ENCODE results near the gene FAM32A. TPM values are rescaled to one million over a fixed set of nuclear protein-coding genes. Genes with fewer than 3 reads are reported as not detected.

The FAM32A gene
- total and polyA plus RNA-seq, 4 donors = 46.1 to 89.5 (median 63.5) TPM

- ATAC-seq (ENCODE audit: low FRiP score) = no peak
- intact Hi-C loops (cut with DNase I) = no loop called here
- no peak overlapping the region for H3K27ac ChIP-seq (ENCODE audit: low read depth in 1 of 2, low read length in 2 of 2)
- H3K9me3 ChIP-seq (ENCODE audit: control insufficient read depth, low read length) = no peaks in the 10 kb centered on the region
- H3K27me3 ChIP-seq (ENCODE audit: control insufficient read depth in 1 of 2, insufficient read depth in 2 of 2, low read length in 1 of 2) = no peaks in the 10 kb centered on the region
- no peaks in the 10 kb centered on the region for H3K4me1 ChIP-seq (ENCODE audit: control insufficient read depth in 1 of 2, insufficient read depth in 2 of 2, low read length in 2 of 2)
- 69 to 100% methylated on average over 1 of the region's 1 CpG for WGBS, 2 donors
- no peaks in the 10 kb centered on the region for H3K36me3 ChIP-seq (ENCODE audit: control insufficient read depth in 1 of 2, insufficient read depth in 2 of 2, low read length in 1 of 2)
- DNase-seq = no peak
- H3K4me3 ChIP-seq (ENCODE audit: low read length in 2 of 2) = no peak overlapping the region
These were observed 41.0 kb upstream of the FAM32A start for GRCh38 chr19:16144216-16144581.

GRCh38 chr19:16146112-16146511 lies 39.1 kb upstream of the FAM32A start:
- Histone ChIP-seq H3K4me1 (ENCODE audit: control insufficient read depth in 1 of 2, insufficient read depth in 2 of 2, low read length in 2 of 2) (no peaks in the 10 kb centered on the region), H3K36me3 (ENCODE audit: control insufficient read depth in 1 of 2, insufficient read depth in 2 of 2, low read length in 1 of 2) (no peaks in the 10 kb centered on the region), H3K9me3 (ENCODE audit: control insufficient read depth, low read length) (no peaks in the 10 kb centered on the region), H3K27ac (ENCODE audit: low read depth in 1 of 2, low read length in 2 of 2) (no peak overlapping the region), H3K4me3 (ENCODE audit: low read length in 2 of 2) (no peak overlapping the region), H3K27me3 (ENCODE audit: control insufficient read depth in 1 of 2, insufficient read depth in 2 of 2, low read length in 1 of 2) (no peaks in the 10 kb centered on the region)
- 69 to 80% methylated on average over 5 of the region's 5 CpGs for WGBS, 2 donors
- intact Hi-C loops (cut with DNase I) = no loop called here
- DNase-seq (no peak), ATAC-seq (ENCODE audit: low FRiP score) (no peak)

GRCh38 chr19:16148443-16149229 lies 36.6 kb upstream of the FAM32A start:
- no peaks in the 10 kb centered on the region for H3K27me3 ChIP-seq (ENCODE audit: control insufficient read depth in 1 of 2, insufficient read depth in 2 of 2, low read length in 1 of 2)
- ATAC-seq (ENCODE audit: low FRiP score) (peak; percentile 33), DNase-seq (no peak)
- WGBS, 2 donors = 65 to 80% methylated on average over 8 of the region's 8 CpGs
- H3K36me3 ChIP-seq (ENCODE audit: control insufficient read depth in 1 of 2, insufficient read depth in 2 of 2, low read length in 1 of 2) = no peaks in the 10 kb centered on the region
- no peak overlapping the region for H3K27ac ChIP-seq (ENCODE audit: low read depth in 1 of 2, low read length in 2 of 2)
- H3K4me3 ChIP-seq (ENCODE audit: low read length in 2 of 2) = no peak overlapping the region
- intact Hi-C loops (cut with DNase I) = no loop called here
- no peaks in the 10 kb centered on the region for H3K4me1 ChIP-seq (ENCODE audit: control insufficient read depth in 1 of 2, insufficient read depth in 2 of 2, low read length in 2 of 2)
- no peaks in the 10 kb centered on the region for H3K9me3 ChIP-seq (ENCODE audit: control insufficient read depth, low read length)

GRCh38 chr19:16153582-16154336 lies 31.5 kb upstream of the FAM32A start:
- Histone ChIP-seq H3K9me3 (ENCODE audit: control insufficient read depth, low read length) (no peaks in the 10 kb centered on the region), H3K36me3 (ENCODE audit: control insufficient read depth in 1 of 2, insufficient read depth in 2 of 2, low read length in 1 of 2) (no peaks in the 10 kb centered on the region), H3K4me3 (ENCODE audit: low read length in 2 of 2) (no peak overlapping the region), H3K27me3 (ENCODE audit: control insufficient read depth in 1 of 2, insufficient read depth in 2 of 2, low read length in 1 of 2) (no peaks in the 10 kb centered on the region), H3K27ac (ENCODE audit: low read depth in 1 of 2, low read length in 2 of 2) (no peak overlapping the region), H3K4me1 (ENCODE audit: control insufficient read depth in 1 of 2, insufficient read depth in 2 of 2, low read length in 2 of 2) (no peaks in the 10 kb centered on the region)
- intact Hi-C loops (cut with DNase I) = no loop called here
- WGBS, 2 donors = 81 to 84% methylated on average over 11 of the region's 11 CpGs
- DNase-seq (no peak), ATAC-seq (ENCODE audit: low FRiP score) (no peak)

GRCh38 chr19:16154557-16154956 lies 30.7 kb upstream of the FAM32A start:
- Histone ChIP-seq H3K27ac (ENCODE audit: low read depth in 1 of 2, low read length in 2 of 2) (no peak overlapping the region), H3K27me3 (ENCODE audit: control insufficient read depth in 1 of 2, insufficient read depth in 2 of 2, low read length in 1 of 2) (no peaks in the 10 kb centered on the region), H3K4me3 (ENCODE audit: low read length in 2 of 2) (no peak overlapping the region), H3K4me1 (ENCODE audit: control insufficient read depth in 1 of 2, insufficient read depth in 2 of 2, low read length in 2 of 2) (no peaks in the 10 kb centered on the region), H3K36me3 (ENCODE audit: control insufficient read depth in 1 of 2, insufficient read depth in 2 of 2, low read length in 1 of 2) (no peaks in the 10 kb centered on the region), H3K9me3 (ENCODE audit: control insufficient read depth, low read length) (no peaks in the 10 kb centered on the region)
- intact Hi-C loops (cut with DNase I) = no loop called here
- 89 to 90% methylated on average over 8 of the region's 8 CpGs for WGBS, 2 donors
- DNase-seq (no peak), ATAC-seq (ENCODE audit: low FRiP score) (no peak)

- Histone ChIP-seq H3K27ac (ENCODE audit: low read depth in 1 of 2, low read length in 2 of 2) (no peak overlapping the region), H3K4me1 (ENCODE audit: control insufficient read depth in 1 of 2, insufficient read depth in 2 of 2, low read length in 2 of 2) (no peaks in the 10 kb centered on the region), H3K9me3 (ENCODE audit: control insufficient read depth, low read length) (no peaks in the 10 kb centered on the region), H3K36me3 (ENCODE audit: control insufficient read depth in 1 of 2, insufficient read depth in 2 of 2, low read length in 1 of 2) (no peaks in the 10 kb centered on the region), H3K27me3 (ENCODE audit: control insufficient read depth in 1 of 2, insufficient read depth in 2 of 2, low read length in 1 of 2) (no peaks in the 10 kb centered on the region), H3K4me3 (ENCODE audit: low read length in 2 of 2) (no peak overlapping the region)
- intact Hi-C loops (cut with DNase I) = no loop called here
- ATAC-seq (ENCODE audit: low FRiP score) = no peak
- no peak for DNase-seq
- WGBS, 2 donors = 78 to 84% methylated on average over 1 of the region's 1 CpG
These were observed 30.1 kb upstream of the FAM32A start for GRCh38 chr19:16155128-16155527.

- no peaks in the 10 kb centered on the region for H3K9me3 ChIP-seq (ENCODE audit: control insufficient read depth, low read length)
- no peak overlapping the region for H3K27ac ChIP-seq (ENCODE audit: low read depth in 1 of 2, low read length in 2 of 2)
- H3K27me3 ChIP-seq (ENCODE audit: control insufficient read depth in 1 of 2, insufficient read depth in 2 of 2, low read length in 1 of 2) = no peaks in the 10 kb centered on the region
- no peaks in the 10 kb centered on the region for H3K4me1 ChIP-seq (ENCODE audit: control insufficient read depth in 1 of 2, insufficient read depth in 2 of 2, low read length in 2 of 2)
- ATAC-seq (ENCODE audit: low FRiP score) = no peak
- DNase-seq = no peak
- no peaks in the 10 kb centered on the region for H3K36me3 ChIP-seq (ENCODE audit: control insufficient read depth in 1 of 2, insufficient read depth in 2 of 2, low read length in 1 of 2)
- 83 to 84% methylated on average over 6 of the region's 6 CpGs for WGBS, 2 donors
- intact Hi-C loops (cut with DNase I) = no loop called here
- H3K4me3 ChIP-seq (ENCODE audit: low read length in 2 of 2) = no peak overlapping the region
These were observed 28.3 kb upstream of the FAM32A start for GRCh38 chr19:16156904-16157303.

GRCh38 chr19:16157601-16158000 lies 27.6 kb upstream of the FAM32A start:
- DNase-seq = no peak
- intact Hi-C loops (cut with DNase I) = no loop called here
- no peak overlapping the region for H3K4me3 ChIP-seq (ENCODE audit: low read length in 2 of 2)
- ATAC-seq (ENCODE audit: low FRiP score) = no peak
- no peaks in the 10 kb centered on the region for H3K4me1 ChIP-seq (ENCODE audit: control insufficient read depth in 1 of 2, insufficient read depth in 2 of 2, low read length in 2 of 2)
- WGBS, 2 donors = 71 to 77% methylated on average over 10 of the region's 10 CpGs
- H3K27me3 ChIP-seq (ENCODE audit: control insufficient read depth in 1 of 2, insufficient read depth in 2 of 2, low read length in 1 of 2) = no peaks in the 10 kb centered on the region
- no peak overlapping the region for H3K27ac ChIP-seq (ENCODE audit: low read depth in 1 of 2, low read length in 2 of 2)
- no peaks in the 10 kb centered on the region for H3K9me3 ChIP-seq (ENCODE audit: control insufficient read depth, low read length)
- no peaks in the 10 kb centered on the region for H3K36me3 ChIP-seq (ENCODE audit: control insufficient read depth in 1 of 2, insufficient read depth in 2 of 2, low read length in 1 of 2)

- Histone ChIP-seq H3K27ac (ENCODE audit: low read depth in 1 of 2, low read length in 2 of 2) (no peak overlapping the region), H3K4me3 (ENCODE audit: low read length in 2 of 2) (no peak overlapping the region), H3K36me3 (ENCODE audit: control insufficient read depth in 1 of 2, insufficient read depth in 2 of 2, low read length in 1 of 2) (no peaks in the 10 kb centered on the region), H3K4me1 (ENCODE audit: control insufficient read depth in 1 of 2, insufficient read depth in 2 of 2, low read length in 2 of 2) (no peaks in the 10 kb centered on the region), H3K9me3 (ENCODE audit: control insufficient read depth, low read length) (no peaks in the 10 kb centered on the region), H3K27me3 (ENCODE audit: control insufficient read depth in 1 of 2, insufficient read depth in 2 of 2, low read length in 1 of 2) (no peaks in the 10 kb centered on the region)
- DNase-seq (no peak), ATAC-seq (ENCODE audit: low FRiP score) (no peak)
- 75 to 87% methylated on average over 5 of the region's 5 CpGs for WGBS, 2 donors
- intact Hi-C loops (cut with DNase I) = loop anchor here in 1 of 2 donors (5.0 kb wide), 1 partner anchor 567 kb away; no protein-coding TSS in a partner anchor
These were observed 25.6 kb upstream of the FAM32A start for GRCh38 chr19:16159655-16160054.

Measured in aorta (tissue), 5 donors.